Activated CD8-positive, alpha-beta T cell treated with anti-CD3 and anti-CD28 coated beads for 36 hours (primary cell): ENCODE data around the gene ANK3. TPM values are rescaled to one million over a fixed set of nuclear protein-coding genes. Genes with fewer than 3 reads are reported as not detected.

Experiments
- ATAC-seq: fragments of 200-7000 bp; cut with Tn5 transposase; one replicate; pipeline ENCODE4 v1.10.0; 2021; ENCODE audit warnings: mild to moderate bottlenecking, moderate library complexity
- CTCF ChIA-PET: fragments of 350-600 bp; sonication (Branson Sonifier 250); formaldehyde crosslinking; loops from one replicate; lab custom pipeline; 2021; ENCODE audit warnings: antibody characterized with exemption; lab: Charles Lee
- POLR2A ChIA-PET: fragments of 350-600 bp; sonication (Branson Sonifier 250); formaldehyde crosslinking; loops from one replicate; lab custom pipeline; 2021; ENCODE audit warnings: antibody characterized with exemption; lab: Charles Lee
- DNase-seq: peaks from one replicate; pipeline ENCODE4 v3.0.0-alpha.2; 2020
- H3K27ac Mint-ChIP-seq: one replicate; pipeline ENCODE4 v1.8.0; 2021; ENCODE audit warnings: mild to moderate bottlenecking, mixed read lengths
- H3K27me3 Mint-ChIP-seq: one replicate; pipeline ENCODE4 v1.8.0; 2021; ENCODE audit warnings: mixed read lengths
- H3K36me3 Mint-ChIP-seq: one replicate; pipeline ENCODE4 v1.8.0; 2021; ENCODE audit warnings: low read depth, mixed read lengths
- H3K4me1 Mint-ChIP-seq: one replicate; pipeline ENCODE4 v1.8.0; 2021; ENCODE audit warnings: low read depth, mixed read lengths
- H3K4me3 Mint-ChIP-seq: one replicate; pipeline ENCODE4 v1.8.0; 2021; ENCODE audit warnings: mild to moderate bottlenecking, moderate library complexity, mixed read lengths
- H3K9me3 Mint-ChIP-seq: one replicate; pipeline ENCODE4 v1.8.0; 2021; ENCODE audit warnings: mixed read lengths
- CTCF ChIP-seq: fragments of 200-600 bp; IDR thresholded peaks from one replicate; pipeline ENCODE4 v1.8.0; 2022; ENCODE audit warnings: antibody characterized with exemption, mild to moderate bottlenecking
- intact Hi-C: fragments of 100-400 bp; cut with micrococcal nuclease; formaldehyde crosslinking; loops from one replicate; pipeline ENCODE4 v1.10.0; 2022
- total RNA-seq, 2 experiments: library from RNA; stranded (reverse); gene quantifications; one replicate each; pipeline ENCODE4 v1.2.3, GENCODE V29; 2021

The ANK3 gene
- total RNA-seq, 2 experiments from 2014 or later = 10.3 to 12.0 TPM

DNA sequence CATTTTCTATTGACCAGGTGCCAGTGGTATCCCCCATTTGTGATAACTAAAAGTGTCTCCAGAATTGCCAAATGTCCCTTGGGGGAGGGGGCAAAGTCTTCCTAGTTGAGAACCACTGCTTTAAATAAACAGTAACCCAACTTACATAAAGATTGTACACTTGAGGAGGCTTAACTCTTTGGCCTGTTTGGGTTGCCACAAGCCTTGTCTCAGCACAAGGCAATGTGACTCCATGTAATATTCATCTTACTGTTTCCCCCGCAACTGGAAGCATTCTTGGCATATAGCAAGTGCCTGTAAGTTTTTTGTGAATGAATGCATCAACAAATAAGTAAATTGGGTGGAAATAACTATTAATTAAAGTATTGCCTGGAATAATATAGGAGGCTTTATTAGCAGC lies 108.3 kb downstream of the ANK3 start:
- CTCF ChIA-PET = no interaction called here
- ATAC-seq (no peak), DNase-seq (no peak)
- no peaks in the 10 kb centered on the region for H3K9me3 Mint-ChIP-seq
- H3K4me1 Mint-ChIP-seq = no peaks in the 10 kb centered on the region
- no peaks in the 10 kb centered on the region for H3K36me3 Mint-ChIP-seq
- H3K4me3 Mint-ChIP-seq = no peak overlapping the region
- POLR2A ChIA-PET = no interaction called here
- H3K27ac Mint-ChIP-seq = no peak overlapping the region
- no peak for TF ChIP-seq CTCF
- intact Hi-C loops = no loop called here
- peaks cover under 1% of the 10 kb centered on the region for H3K27me3 Mint-ChIP-seq

GRCh38 chr10:60280475-60280874 lies 109.2 kb downstream of the ANK3 start:
- ChIA-PET POLR2A (no interaction called here), CTCF (no interaction called here)
- no peak for TF ChIP-seq CTCF
- intact Hi-C loops = no loop called here
- H3K27ac Mint-ChIP-seq = no peak overlapping the region
- no peak overlapping the region for H3K4me3 Mint-ChIP-seq
- no peak for DNase-seq
- no peaks in the 10 kb centered on the region for H3K4me1 Mint-ChIP-seq
- H3K9me3 Mint-ChIP-seq = no peaks in the 10 kb centered on the region
- peaks cover 2% of the 10 kb centered on the region for H3K27me3 Mint-ChIP-seq
- no peak for ATAC-seq
- no peaks in the 10 kb centered on the region for H3K36me3 Mint-ChIP-seq

DNA sequence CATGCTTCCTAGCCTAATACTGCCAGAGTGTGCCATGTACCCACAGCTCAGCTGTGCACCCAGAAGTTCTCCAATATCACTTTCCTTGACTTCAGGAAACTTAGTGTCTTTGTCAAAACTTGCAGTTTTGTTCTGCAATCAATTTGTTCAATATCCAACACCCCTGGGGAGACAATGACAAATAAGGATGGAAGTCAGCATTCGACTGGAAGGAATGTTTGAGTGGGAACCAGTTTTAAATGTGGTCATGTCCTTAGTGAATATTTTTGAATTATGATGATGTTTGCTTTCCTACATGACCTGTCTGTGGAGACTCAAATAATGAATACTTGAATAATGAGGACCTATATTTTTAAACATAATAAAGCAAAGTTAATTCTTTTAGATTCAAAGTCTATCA lies 112.0 kb downstream of the ANK3 start:
- no peak for DNase-seq
- H3K36me3 Mint-ChIP-seq = no peaks in the 10 kb centered on the region
- H3K27me3 Mint-ChIP-seq = peaks cover 4% of the 10 kb centered on the region
- ChIA-PET CTCF (no interaction called here), POLR2A (no interaction called here)
- H3K4me3 Mint-ChIP-seq = no peak overlapping the region
- no peaks in the 10 kb centered on the region for H3K4me1 Mint-ChIP-seq
- no peak for TF ChIP-seq CTCF
- no peak for ATAC-seq
- intact Hi-C loops = no loop called here
- no peaks in the 10 kb centered on the region for H3K9me3 Mint-ChIP-seq
- no peak overlapping the region for H3K27ac Mint-ChIP-seq

DNA sequence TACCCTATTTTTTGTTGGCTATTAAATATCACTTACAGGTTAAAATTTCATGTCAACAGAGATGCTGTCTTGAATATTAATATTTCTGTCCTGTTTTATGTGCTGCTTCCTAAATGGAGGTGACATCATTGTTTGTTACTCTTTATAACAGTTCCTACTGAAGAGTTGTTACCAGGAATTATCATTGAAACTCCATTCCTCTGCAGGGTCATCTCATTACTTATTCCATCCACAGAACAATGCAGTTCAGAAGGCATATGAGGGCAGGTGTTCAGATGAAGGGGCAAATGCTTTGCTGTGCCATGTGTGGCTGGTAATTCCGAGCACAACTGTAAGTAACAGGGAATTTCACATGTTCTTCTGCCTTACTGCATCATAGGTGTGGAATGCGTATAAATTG lies 113.4 kb downstream of the ANK3 start:
- H3K27ac Mint-ChIP-seq = no peak overlapping the region
- POLR2A ChIA-PET = no interaction called here
- H3K4me3 Mint-ChIP-seq = no peak overlapping the region
- ATAC-seq (no peak), DNase-seq (no peak)
- H3K27me3 Mint-ChIP-seq = peaks cover 4% of the 10 kb centered on the region
- no peaks in the 10 kb centered on the region for H3K9me3 Mint-ChIP-seq
- no peaks in the 10 kb centered on the region for H3K4me1 Mint-ChIP-seq
- no peak for TF ChIP-seq CTCF
- CTCF ChIA-PET = no interaction called here
- no peaks in the 10 kb centered on the region for H3K36me3 Mint-ChIP-seq
- intact Hi-C loops = no loop called here

DNA sequence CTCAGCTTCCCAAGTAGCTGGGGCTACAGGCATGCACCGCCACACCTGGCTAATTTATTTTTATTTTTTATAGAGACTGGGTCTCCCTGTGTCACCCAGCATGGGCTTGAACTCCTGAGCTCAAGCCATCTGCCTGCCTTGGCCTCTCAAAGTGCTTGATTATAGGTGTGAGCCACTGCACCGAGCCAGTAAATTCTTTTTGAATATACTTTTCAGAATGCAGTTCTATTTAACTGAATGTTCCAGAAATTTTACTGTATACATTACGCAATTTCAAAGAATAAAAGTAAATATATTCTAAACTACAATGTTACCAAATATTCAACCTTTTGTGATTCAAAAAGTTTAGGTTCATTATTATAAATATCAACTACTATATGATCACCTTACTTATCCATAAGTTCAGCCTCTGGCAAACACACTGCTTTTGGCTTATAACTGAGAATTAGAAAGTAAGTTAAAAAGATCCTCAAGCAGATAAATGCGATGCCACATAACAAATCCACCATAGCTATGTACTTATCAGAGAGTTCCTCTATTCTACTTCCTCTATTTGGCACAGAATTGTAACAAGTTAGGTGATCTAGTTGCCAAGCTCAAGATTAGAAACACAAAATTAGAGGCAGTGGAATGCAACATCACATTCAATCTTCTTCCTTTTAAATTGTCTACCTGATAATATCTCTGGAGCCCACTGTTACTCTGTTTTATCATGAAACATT lies 118.2 kb downstream of the ANK3 start:
- no peaks in the 10 kb centered on the region for H3K9me3 Mint-ChIP-seq
- ChIA-PET POLR2A (no interaction called here), CTCF (interaction anchor here (1.0 kb wide), 2 partner anchors 12 to 137 kb away, joined by 3 to 5 read pairs; no protein-coding TSS in a partner anchor)
- no peaks in the 10 kb centered on the region for H3K4me1 Mint-ChIP-seq
- H3K4me3 Mint-ChIP-seq = no peak overlapping the region
- no peak overlapping the region for H3K27ac Mint-ChIP-seq
- H3K36me3 Mint-ChIP-seq = no peaks in the 10 kb centered on the region
- DNase-seq (no peak), ATAC-seq (no peak)
- intact Hi-C loops = no loop called here
- H3K27me3 Mint-ChIP-seq = peaks cover 4% of the 10 kb centered on the region
- no peak for TF ChIP-seq CTCF
